A549 (cell line): ENCODE data around the gene F13B. TPM values are rescaled to one million over a fixed set of nuclear protein-coding genes. Genes with fewer than 3 reads are reported as not detected.

Experiments
- ATAC-seq, 2 experiments: fragments of 200-7000 bp in 1 of 2; fragments of >200 bp in 1 of 2; cut with Nextera tagmentation in 1 of 2; cut with Tn5 transposase in 1 of 2; 3 replicates each; pipeline versions ENCODE4 v1.8.0 to v1.9.1; 2018 to 2020; ENCODE audit warnings: mild to moderate bottlenecking in 1 of 2, moderate library complexity in 1 of 2
- CTCF ChIA-PET: fragments of 300-600 bp; sonication (Branson Sonifier 250); formaldehyde crosslinking; extraction: SDS; loops from one replicate; lab custom pipeline; 2021; ENCODE audit warnings: antibody characterized with exemption, inconsistent platforms; lab: Yijun Ruan, JAX
- POLR2A ChIA-PET: fragments of 350-600 bp; formaldehyde crosslinking; extraction: SDS; loops from one replicate; lab custom pipeline; 2021; ENCODE audit warnings: antibody characterized with exemption, inconsistent platforms; lab: Yijun Ruan, JAX
- DNase-seq, 2 experiments: peaks; one replicate each; pipeline versions ENCODE4 v3.0.0 to v3.0.0-alpha.2; 2011 to 2016; ENCODE audit warnings: low read depth in 1 of 2, low spot score in 1 of 2
- FAIRE-seq: peaks from 2 replicates; lab custom pipeline; 2011; peaks lifted over from hg19 to GRCh38; lab: Jason Lieb, UNC
- H3K27ac ChIP-seq, 2 experiments: fragments of >200 bp; sonication (Bioruptor Twin); formaldehyde crosslinking; 3 replicates each; pipeline ENCODE4 v1.5.1; 2016 to 2017
- H3K4me1 ChIP-seq: fragments of >200 bp; sonication (Bioruptor Twin); formaldehyde crosslinking; 3 replicates; pipeline ENCODE4 v1.6.1; 2016
- H3K4me2 ChIP-seq: fragments of >200 bp; sonication (Bioruptor Twin); formaldehyde crosslinking; 3 replicates; pipeline ENCODE4 v1.6.1; 2016
- H3K4me3 ChIP-seq: fragments of >200 bp; sonication (Bioruptor Twin); formaldehyde crosslinking; 3 replicates; pipeline ENCODE4 v1.5.1; 2016
- H3K9me3 ChIP-seq: fragments of >200 bp; sonication (Bioruptor Twin); formaldehyde crosslinking; 3 replicates; pipeline ENCODE4 v1.6.1; 2016
- BHLHE40 ChIP-seq: IDR thresholded peaks from 2 replicates; pipeline ENCODE4 v1.6.1; 2012; ENCODE audit warnings: low read depth, low read length, inconsistent platforms
- CEBPB ChIP-seq, 2 experiments: fragments of >200 bp in 1 of 2; sonication (Bioruptor Twin) in 1 of 2; formaldehyde crosslinking in 1 of 2; IDR thresholded peaks; 2 replicates each; pipeline ENCODE4 v1.6.1; 2012 to 2016
- CTCF ChIP-seq: fragments of >200 bp; sonication (Bioruptor Twin); formaldehyde crosslinking; IDR thresholded peaks from 3 replicates; pipeline ENCODE4 v1.5.1; 2016
- E2F6 ChIP-seq: IDR thresholded peaks from 2 replicates; pipeline ENCODE4 v1.6.1; 2012; ENCODE audit warnings: low read depth, borderline replicate concordance
- EHF ChIP-seq: fragments of 250-450 bp; sonication (Bioruptor Pico); IDR thresholded peaks from 2 replicates; pipeline ENCODE4 v1.5.0; 2020; ENCODE audit warnings: mild to moderate bottlenecking
- EP300 ChIP-seq, 2 experiments: fragments of >200 bp; sonication (Bioruptor Twin); formaldehyde crosslinking; IDR thresholded peaks; 2 replicates in 1 of 2; 3 replicates in 1 of 2; pipeline ENCODE4 v1.6.1; 2016 to 2017
- FOSB ChIP-seq: fragments of 250-450 bp; sonication (Bioruptor Pico); IDR thresholded peaks from 2 replicates; pipeline ENCODE4 v1.5.0; 2020; ENCODE audit warnings: mild to moderate bottlenecking, moderate library complexity
- FOSL2 ChIP-seq, 2 experiments: fragments of 450-650 bp in 1 of 2; fragments of >200 bp in 1 of 2; sonication (Bioruptor Twin) in 1 of 2; formaldehyde crosslinking; IDR thresholded peaks; 2 replicates each; pipeline versions ENCODE4 v1.5.0 to v1.6.1; 2016 to 2020; ENCODE audit warnings: mild to moderate bottlenecking in 1 of 2, moderate library complexity in 1 of 2
- FOXS1 ChIP-seq: fragments of 250-450 bp; sonication (Bioruptor Pico); IDR thresholded peaks from 2 replicates; pipeline ENCODE4 v1.5.0; 2020; ENCODE audit warnings: mild to moderate bottlenecking, moderate library complexity
- HEYL ChIP-seq: fragments of 250-450 bp; sonication (Bioruptor Pico); IDR thresholded peaks from 2 replicates; pipeline ENCODE4 v1.8.0; 2021; ENCODE audit warnings: mild to moderate bottlenecking, moderate library complexity
- HOXA7 ChIP-seq: fragments of 250-450 bp; sonication (Bioruptor Pico); IDR thresholded peaks from 2 replicates; pipeline ENCODE4 v1.5.0; 2020; ENCODE audit warnings: mild to moderate bottlenecking, moderate library complexity
- HOXB13 ChIP-seq: fragments of 250-450 bp; sonication (Bioruptor Pico); IDR thresholded peaks from 2 replicates; pipeline ENCODE4 v1.5.0; 2020; ENCODE audit warnings: low read depth, mild to moderate bottlenecking, moderate library complexity
- JUNB ChIP-seq: fragments of >200 bp; sonication (Bioruptor Twin); formaldehyde crosslinking; IDR thresholded peaks from 2 replicates; pipeline ENCODE4 v1.6.1; 2016
- KDM1A ChIP-seq: fragments of 200-600 bp; sonication (generic); IDR thresholded peaks from 2 replicates; pipeline ENCODE4 v1.6.1; 2016; ENCODE audit warnings: low read depth, mild to moderate bottlenecking
- MAZ ChIP-seq: fragments of 150-350 bp; IDR thresholded peaks from 2 replicates; pipeline ENCODE4 v1.6.1; 2014; ENCODE audit warnings: antibody characterized with exemption, low read depth, low read length, borderline replicate concordance
- MYC ChIP-seq: IDR thresholded peaks from 2 replicates; pipeline ENCODE4 v1.6.1; 2012; ENCODE audit warnings: mild to moderate bottlenecking, inconsistent platforms, low read length, improper control_type of control experiment, borderline replicate concordance
- PBX3 ChIP-seq: IDR thresholded peaks from 2 replicates; pipeline ENCODE4 v1.6.1; 2012
- PHF8 ChIP-seq: fragments of 200-600 bp; sonication (generic); IDR thresholded peaks from 2 replicates; pipeline ENCODE4 v1.6.1; 2016; ENCODE audit warnings: low read depth, mild to moderate bottlenecking, antibody characterized with exemption, moderate library complexity, borderline replicate concordance
- POLR2A ChIP-seq: IDR thresholded peaks from 2 replicates; pipeline ENCODE4 v1.6.1; 2012; ENCODE audit warnings: mild to moderate bottlenecking, low read length
- RCOR1 ChIP-seq: fragments of 150-350 bp; IDR thresholded peaks from 2 replicates; pipeline ENCODE4 v1.6.1; 2014; ENCODE audit warnings: antibody characterized with exemption, low read length, low read depth
- RFX5 ChIP-seq: fragments of 450-650 bp; IDR thresholded peaks from 2 replicates; pipeline ENCODE4 v1.7.1; 2014; ENCODE audit warnings: antibody characterized with exemption, mild to moderate bottlenecking, moderate library complexity
- RNF2 ChIP-seq: fragments of 200-600 bp; sonication (generic); IDR thresholded peaks from 2 replicates; pipeline ENCODE4 v1.6.1; 2016; ENCODE audit warnings: low read depth, mild to moderate bottlenecking, antibody characterized with exemption, moderate library complexity, borderline replicate concordance
- SREBF2 ChIP-seq: fragments of 450-650 bp; IDR thresholded peaks from 2 replicates; pipeline ENCODE4 v1.6.1; 2014; ENCODE audit warnings: mild to moderate bottlenecking, moderate library complexity
- TFCP2L1 ChIP-seq: fragments of 250-450 bp; sonication (Bioruptor Pico); IDR thresholded peaks from 2 replicates; pipeline ENCODE4 v1.5.0; 2021; ENCODE audit warnings: mild to moderate bottlenecking
- TP53 ChIP-seq: fragments of 250-450 bp; sonication (Bioruptor Pico); IDR thresholded peaks from 2 replicates; pipeline ENCODE4 v1.5.0; 2021; ENCODE audit warnings: mild to moderate bottlenecking, moderate library complexity
- ZC3H11A ChIP-seq: fragments of 450-650 bp; IDR thresholded peaks from 2 replicates; pipeline ENCODE4 v1.6.1; 2014; ENCODE audit warnings: antibody characterized with exemption, mild to moderate bottlenecking
- ZFP36 ChIP-seq: fragments of 450-650 bp; IDR thresholded peaks from 2 replicates; pipeline ENCODE4 v1.6.1; 2014; ENCODE audit warnings: borderline replicate concordance; ENCODE audit not compliant: partially characterized antibody
- ZNF302 ChIP-seq: fragments of 250-450 bp; sonication (Bioruptor Pico); IDR thresholded peaks from 2 replicates; pipeline ENCODE4 v1.9.0; 2021; ENCODE audit warnings: inconsistent platforms, mild to moderate bottlenecking, moderate library complexity
- WGBS: methylation state at CpG from one replicate; pipeline ENCODE4 v1.1.6; 2017; ENCODE audit errors: missing lambda C conversion rate; 5-methylcytosine and 5-hydroxymethylcytosine counted together
- polyA plus RNA-seq, 4 experiments: library from polyadenylated mRNA; depleted of rRNA in 3 of 4; stranded (reverse); fragments of >200 nt; fragmentation: RNase III in 1 of 4; extraction: RNeasy Plus Mini Kit Qiagen cat#74134 plus additional on column Dnase treatment in 1 of 4; gene quantifications; 2 replicates in 3 of 4; 3 replicates in 1 of 4; pipeline ENCODE4 v1.2.3, GENCODE V29; 2011 to 2017
- TF ChIP-seq, protein P1 (sequence below): fragments of 250-450 bp; sonication (Bioruptor Pico); IDR thresholded peaks from 2 replicates; pipeline ENCODE4 v1.5.0; 2021; ENCODE audit warnings: mild to moderate bottlenecking, moderate library complexity, borderline replicate concordance

Gene F13B
- polyA plus RNA-seq, 2 of the 4 experiments (the other 2 are of a cell fraction) = 0.19 to 0.75 TPM

DNA sequence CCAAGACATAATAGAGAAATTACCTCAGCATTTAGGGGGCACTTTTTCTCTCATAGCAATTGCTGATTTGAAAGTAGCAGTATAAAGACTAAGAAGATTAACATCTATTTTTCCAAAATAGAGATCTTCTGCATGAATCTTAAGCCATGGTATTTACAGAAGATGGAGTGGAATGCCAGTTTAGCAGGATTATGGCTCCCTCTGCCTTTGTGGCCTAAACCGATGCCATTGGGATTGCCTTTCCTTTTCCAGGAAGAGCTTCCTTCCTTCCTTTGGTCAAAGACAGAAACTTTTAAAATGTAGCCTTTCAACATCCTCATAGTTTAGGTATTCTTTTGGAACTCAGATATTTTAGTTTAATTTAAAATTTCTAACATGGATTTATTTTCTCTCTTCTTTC lies 50.3 kb downstream of the F13B start:
- WGBS = 89% methylated on average over 1 of the region's 1 CpG
- Histone ChIP-seq H3K27ac (no peak overlapping the region), H3K4me2 (no peak overlapping the region), H3K4me3 (no peak overlapping the region), H3K4me1 (no peaks in the 10 kb centered on the region), H3K9me3 (0 out of 3 replicates have a peak, but pooled peaks cover under 1% of the 10 kb centered on the region)
- ChIA-PET POLR2A (no interaction called here), CTCF (no interaction called here)
- no peak for ATAC-seq
- DNase-seq = no peak
- no peak for FAIRE-seq
- TF ChIP-seq POLR2A = no peak
- TF ChIP-seq KDM1A = no peak
- no peak for TF ChIP-seq JUNB
- no peak for TF ChIP-seq E2F6
- no peak for TF ChIP-seq FOSB (CRISPR knock-in tag)
- TF ChIP-seq RFX5 = no peak
- TF ChIP-seq CEBPB (IDR thresholded peaks at IDR 0.05) = no peak
- no peak for TF ChIP-seq SREBF2
- no peak for TF ChIP-seq HOXB13 (CRISPR knock-in tag)
- TF ChIP-seq PBX3 = no peak
- no peak for TF ChIP-seq MYC
- TF ChIP-seq PHF8 = no peak
- TF ChIP-seq TFCP2L1 (CRISPR knock-in tag) = no peak
- TF ChIP-seq CTCF = no peak
- TF ChIP-seq MAZ = no peak
- TF ChIP-seq RNF2 = no peak
- no peak for TF ChIP-seq RCOR1

DNA sequence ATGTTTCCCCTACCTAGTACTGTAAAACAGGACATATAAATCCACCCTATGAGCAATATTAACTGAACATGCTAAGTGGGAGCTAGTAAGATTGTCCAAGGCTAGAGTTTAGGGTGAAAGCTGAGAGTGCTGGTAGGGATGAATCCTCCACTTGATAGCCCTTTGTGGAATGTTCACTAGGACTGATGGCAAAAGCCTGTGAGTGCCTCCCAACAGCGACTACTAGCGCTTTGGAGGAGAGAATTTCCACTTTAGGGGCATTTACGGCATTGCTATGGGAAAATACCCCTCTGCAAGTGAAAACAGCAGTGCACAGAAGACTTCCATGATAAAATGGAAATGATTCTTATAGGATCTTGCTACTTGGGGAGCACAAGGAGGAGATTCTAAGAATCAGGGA lies 53.8 kb downstream of the F13B start:
- Histone ChIP-seq H3K4me2 (no peak overlapping the region), H3K9me3 (0 out of 3 replicates have a peak, but pooled peaks cover 6% of the 10 kb centered on the region), H3K4me3 (no peak overlapping the region), H3K27ac (no peak overlapping the region), H3K4me1 (no peaks in the 10 kb centered on the region)
- no peak for TF ChIP-seq FOXS1 (CRISPR knock-in tag)
- TF ChIP-seq, protein P1, sequence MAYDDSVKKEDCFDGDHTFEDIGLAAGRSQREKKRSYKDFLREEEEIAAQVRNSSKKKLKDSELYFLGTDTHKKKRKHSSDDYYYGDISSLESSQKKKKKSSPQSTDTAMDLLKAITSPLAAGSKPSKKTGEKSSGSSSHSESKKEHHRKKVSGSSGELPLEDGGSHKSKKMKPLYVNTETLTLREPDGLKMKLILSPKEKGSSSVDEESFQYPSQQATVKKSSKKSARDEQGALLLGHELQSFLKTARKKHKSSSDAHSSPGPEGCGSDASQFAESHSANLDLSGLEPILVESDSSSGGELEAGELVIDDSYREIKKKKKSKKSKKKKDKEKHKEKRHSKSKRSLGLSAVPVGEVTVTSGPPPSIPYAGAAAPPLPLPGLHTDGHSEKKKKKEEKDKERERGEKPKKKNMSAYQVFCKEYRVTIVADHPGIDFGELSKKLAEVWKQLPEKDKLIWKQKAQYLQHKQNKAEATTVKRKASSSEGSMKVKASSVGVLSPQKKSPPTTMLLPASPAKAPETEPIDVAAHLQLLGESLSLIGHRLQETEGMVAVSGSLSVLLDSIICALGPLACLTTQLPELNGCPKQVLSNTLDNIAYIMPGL = no peak
- no peak for TF ChIP-seq TP53
- no peak for TF ChIP-seq HOXA7 (CRISPR knock-in tag)
- TF ChIP-seq BHLHE40 = no peak
- no peak for TF ChIP-seq FOSL2 (IDR thresholded peaks at IDR 0.05)
- no peak for TF ChIP-seq FOSL2 (CRISPR knock-in tag; IDR thresholded peaks at IDR 0.05)
- TF ChIP-seq ZFP36 = no peak
- no peak for TF ChIP-seq ZNF302 (CRISPR knock-in tag)
- TF ChIP-seq EHF (CRISPR knock-in tag) = no peak
- TF ChIP-seq ZC3H11A = no peak
- no peak for TF ChIP-seq EP300 (IDR thresholded peaks at IDR 0.05)
- no peak for TF ChIP-seq FOSB (CRISPR knock-in tag)
- TF ChIP-seq TFCP2L1 (CRISPR knock-in tag) = no peak
- no peak for TF ChIP-seq HEYL (CRISPR knock-in tag)
- CTCF ChIA-PET = interaction anchor here (1.0 kb wide), 1 partner anchor 11 kb away, joined by 6 read pairs; no protein-coding TSS in a partner anchor
- no peak for FAIRE-seq
- DNase-seq = no peak
- ATAC-seq = no peak
- WGBS = 89% methylated on average over 3 of the region's 3 CpGs
- POLR2A ChIA-PET = no interaction called here
